HG03097 (cell line): ENCODE data around the gene VPS8.

ENCODE experiments used
- ATAC-seq: cut with Tn5 transposase; IDR thresholded peaks from one replicate; pipeline ENCODE4 v1.9.1; 2021; ENCODE audit not compliant: unreplicated experiment, low FRiP score

Gene VPS8

GRCh38 chr3:185037801-185038200, 225.8 kb downstream of the VPS8 start:
- no peak for ATAC-seq

- no peak for ATAC-seq
These were observed 228.5 kb downstream of the VPS8 start for GRCh38 chr3:185040425-185040824.

GRCh38 chr3:185041540-185041939, 229.6 kb downstream of the VPS8 start:
- no peak for ATAC-seq

- no peak for ATAC-seq
These were observed 230.5 kb downstream of the VPS8 start for GRCh38 chr3:185042312-185043050.

GRCh38 chr3:185046164-185046515, 234.2 kb downstream of the VPS8 start:
- ATAC-seq, result no peak

- no peak for ATAC-seq
These were observed 234.6 kb downstream of the VPS8 start for GRCh38 chr3:185046603-185047002.

GRCh38 chr3:185049710-185050109, 237.7 kb downstream of the VPS8 start:
- ATAC-seq, result no peak

GRCh38 chr3:185051801-185052200, 239.8 kb downstream of the VPS8 start:
- ATAC-seq, result no peak

- ATAC-seq, result no peak
These were observed 240.7 kb downstream of the VPS8 start for GRCh38 chr3:185052631-185053030.

- ATAC-seq, result no peak
These were observed 244.9 kb downstream of the VPS8 start for GRCh38 chr3:185056908-185057307.

- no peak for ATAC-seq
These were observed 245.9 kb downstream of the VPS8 start for GRCh38 chr3:185057829-185058228.

- no peak for ATAC-seq
These were observed 246.8 kb downstream of the VPS8 start for GRCh38 chr3:185058796-185059195.

- no peak for ATAC-seq
These were observed 247.8 kb downstream of the VPS8 start for GRCh38 chr3:185059766-185060165.

GRCh38 chr3:185060655-185061054, 248.7 kb downstream of the VPS8 start:
- no peak for ATAC-seq

- no peak for ATAC-seq
These were observed 250.2 kb downstream of the VPS8 start for GRCh38 chr3:185062191-185062590.

GRCh38 chr3:185063431-185063830, 251.5 kb downstream of the VPS8 start:
- ATAC-seq, result no peak

GRCh38 chr3:185065059-185065458, 253.1 kb downstream of the VPS8 start:
- no peak for ATAC-seq

GRCh38 chr3:185066251-185066650, 254.3 kb downstream of the VPS8 start:
- ATAC-seq, result no peak

- no peak for ATAC-seq
These were observed 255.2 kb downstream of the VPS8 start for GRCh38 chr3:185067173-185067572.

GRCh38 chr3:185069037-185070030, 257.4 kb downstream of the VPS8 start:
- no peak for ATAC-seq

GRCh38 chr3:185070491-185071286, 258.7 kb downstream of the VPS8 start:
- ATAC-seq, result no peak
